HG02623 (cell line): ENCODE data around the gene RRAS2.

ENCODE experiments used
- ATAC-seq: cut with Tn5 transposase; IDR thresholded peaks from one replicate; pipeline ENCODE4 v1.9.1; 2021; ENCODE audit warnings: moderate library complexity; ENCODE audit not compliant: unreplicated experiment

Gene RRAS2

GRCh38 chr11:14340721-14341120 is 18.3 kb downstream of the RRAS2 start:
- no peak for ATAC-seq

- ATAC-seq: no peak
Observed at GRCh38 chr11:14339356-14339755, 19.6 kb downstream of the RRAS2 start.

- no peak for ATAC-seq
Observed at GRCh38 chr11:14336507-14337503, 22.2 kb downstream of the RRAS2 start.

DNA sequence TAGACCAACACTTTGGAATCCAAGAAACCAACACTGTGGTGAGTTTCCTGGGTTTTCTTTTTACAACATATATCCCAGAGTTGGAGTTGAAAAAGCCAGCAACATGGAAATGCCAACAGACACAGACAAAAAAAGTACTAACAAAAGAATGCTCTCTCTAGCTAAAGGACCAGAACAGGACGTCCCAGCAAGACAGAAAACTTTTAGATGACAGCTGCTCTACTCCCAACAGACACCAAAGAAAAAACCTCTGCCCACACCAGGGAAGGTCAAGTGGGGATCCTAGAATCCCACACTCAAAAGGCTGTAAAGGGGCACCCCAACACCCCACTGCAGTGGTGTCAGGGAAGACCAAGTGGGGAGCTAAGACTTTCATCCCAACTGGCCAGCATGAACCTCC is 23.3 kb downstream of the RRAS2 start:
- ATAC-seq: no peak

- no peak for ATAC-seq
Observed at GRCh38 chr11:14334893-14335292, 24.1 kb downstream of the RRAS2 start.

- ATAC-seq: no peak
Observed at GRCh38 chr11:14334192-14334591, 24.8 kb downstream of the RRAS2 start.

DNA sequence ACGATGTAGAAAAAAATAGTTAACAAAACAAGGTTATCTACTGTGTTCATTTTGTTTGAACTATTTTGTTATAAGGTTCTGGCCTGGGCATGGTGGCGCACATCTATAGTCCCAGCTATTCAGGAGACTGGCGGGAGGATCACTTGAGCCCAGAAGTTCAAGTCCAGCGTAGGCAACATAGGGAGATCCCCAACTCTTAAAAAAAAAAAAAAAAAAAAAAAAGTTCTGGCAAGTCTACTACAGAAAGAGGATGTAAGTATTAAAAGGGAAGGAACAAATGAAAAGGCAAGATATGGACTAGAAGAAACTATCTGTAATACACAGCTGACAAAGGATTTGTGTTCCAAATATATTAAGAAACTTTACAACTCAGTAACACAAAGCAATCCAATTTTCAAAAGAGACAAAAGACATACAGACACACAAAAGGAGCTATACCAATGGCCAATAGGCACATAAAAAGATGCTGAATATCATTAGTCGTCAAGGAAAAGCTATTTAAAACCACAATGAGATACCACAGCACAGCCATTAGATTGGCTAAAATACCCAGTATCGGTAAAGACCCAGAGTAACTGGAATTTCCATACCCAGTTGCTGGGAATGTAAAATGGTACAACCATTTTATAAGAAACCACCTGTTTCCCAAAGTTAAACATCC is 27.4 kb downstream of the RRAS2 start:
- no peak for ATAC-seq

- no peak for ATAC-seq
Observed at GRCh38 chr11:14330881-14331280, 28.1 kb downstream of the RRAS2 start.

DNA sequence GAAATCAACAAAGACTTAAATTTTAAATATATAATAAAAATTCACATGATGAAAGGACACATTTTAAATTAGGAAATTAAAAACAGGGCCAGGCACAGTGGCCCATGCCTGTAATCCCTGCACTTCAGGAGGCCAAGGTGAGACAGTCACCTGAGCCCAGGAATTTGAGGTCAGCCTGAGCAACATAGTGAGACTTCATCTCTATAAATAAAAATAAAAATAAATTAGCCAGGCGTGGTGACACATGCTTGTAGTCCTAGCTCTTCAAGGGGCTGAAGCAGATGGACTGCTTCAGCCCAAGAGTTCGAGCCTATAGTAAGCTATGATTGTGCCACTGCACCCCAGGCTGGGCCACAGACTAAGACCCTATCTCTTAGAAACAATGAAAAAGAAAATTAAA is 29.3 kb downstream of the RRAS2 start:
- no peak for ATAC-seq

- ATAC-seq: no peak
Observed at GRCh38 chr11:14327116-14327515, 31.9 kb downstream of the RRAS2 start.

DNA sequence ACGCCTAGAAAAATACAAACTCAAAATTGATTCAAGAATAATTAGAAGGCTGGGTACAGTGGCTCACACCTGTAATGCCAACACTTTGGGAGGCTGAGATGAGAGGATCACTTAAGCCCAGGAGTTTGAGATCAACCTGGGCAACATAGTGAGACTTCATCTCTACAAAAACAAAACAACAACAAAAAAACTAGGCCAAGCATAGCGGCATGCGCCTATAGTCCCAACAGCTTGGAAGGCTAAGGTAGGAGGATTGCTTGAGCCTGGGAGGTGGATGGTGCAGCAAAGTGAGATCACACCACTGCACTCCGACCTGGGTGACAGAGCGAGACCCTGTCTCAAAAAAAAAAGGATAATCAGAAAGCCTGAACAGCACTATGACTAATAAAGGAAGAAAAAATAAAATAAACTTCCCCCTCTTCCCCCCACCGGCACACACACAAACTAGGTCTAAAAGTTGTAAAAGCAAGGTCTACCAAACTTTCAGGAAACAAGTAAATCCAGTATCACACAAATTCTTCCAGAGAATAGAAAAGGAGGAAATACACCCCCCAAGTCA is 35.8 kb downstream of the RRAS2 start:
- ATAC-seq: no peak

DNA sequence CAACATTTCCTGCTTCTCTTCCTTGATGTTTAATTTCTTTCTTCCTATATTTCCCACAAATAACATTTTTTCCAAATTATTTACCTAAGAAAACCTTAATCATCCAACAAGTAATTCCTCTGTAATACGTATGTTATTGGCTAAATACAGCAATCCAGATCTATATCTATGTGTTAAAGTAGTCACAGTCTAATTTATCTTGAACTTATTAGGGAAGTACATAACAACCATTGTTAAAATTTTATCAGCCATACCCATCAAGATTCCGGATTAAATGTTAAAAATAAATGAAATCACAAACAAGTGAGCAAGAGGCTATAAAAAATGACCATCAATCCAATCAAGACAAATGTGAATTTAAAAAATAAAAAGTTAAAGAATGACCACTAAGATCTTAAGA is 36.5 kb downstream of the RRAS2 start:
- ATAC-seq: no peak

GRCh38 chr11:14320020-14320419 is 39.0 kb downstream of the RRAS2 start:
- ATAC-seq: peak; percentile 40

- no peak for ATAC-seq
Observed at GRCh38 chr11:14318581-14318981, 40.4 kb downstream of the RRAS2 start.

- ATAC-seq: no peak
Observed at GRCh38 chr11:14317659-14318325, 41.2 kb downstream of the RRAS2 start.

GRCh38 chr11:14315130-14315529 is 43.9 kb downstream of the RRAS2 start:
- no peak for ATAC-seq

DNA sequence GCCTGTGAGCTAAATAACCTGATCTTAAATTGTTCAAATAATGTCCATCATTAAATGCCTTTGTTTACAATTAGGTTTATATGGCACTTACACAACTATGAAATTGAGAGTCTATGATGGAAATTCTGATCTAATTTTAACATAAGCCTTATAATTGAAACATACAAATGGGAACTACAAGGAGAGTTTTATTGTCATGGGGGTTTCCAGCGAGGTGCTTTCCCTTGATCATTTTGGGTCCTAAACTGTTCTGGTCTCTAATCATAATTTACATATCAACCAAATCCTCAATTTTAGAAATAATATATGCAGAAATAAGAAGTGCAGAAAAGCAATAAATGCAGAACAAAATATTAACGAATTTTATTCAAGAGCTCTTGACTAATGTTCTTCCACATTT is 44.9 kb downstream of the RRAS2 start:
- no peak for ATAC-seq

- no peak for ATAC-seq
Observed at GRCh38 chr11:14312736-14313438, 46.1 kb downstream of the RRAS2 start.

DNA sequence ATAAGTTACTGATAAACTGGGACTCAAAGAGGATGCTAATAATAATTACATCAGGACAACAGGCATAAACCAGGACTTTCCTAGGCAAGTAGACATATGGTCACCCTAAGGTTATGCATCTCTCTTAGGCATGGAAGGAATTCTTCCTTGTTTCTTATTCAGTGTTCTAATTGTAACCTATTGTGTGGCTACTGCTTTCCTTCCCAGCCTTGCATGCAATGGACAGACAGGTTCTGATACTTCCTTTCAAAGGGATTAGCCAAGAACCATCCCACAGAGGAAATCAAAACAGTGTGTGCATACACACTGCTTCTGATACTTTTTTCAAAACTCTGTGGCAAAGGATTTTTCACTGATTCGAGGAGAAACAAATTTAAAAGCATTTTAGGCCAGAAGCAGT is 48.3 kb downstream of the RRAS2 start:
- no peak for ATAC-seq

- no peak for ATAC-seq
Observed at GRCh38 chr11:14309425-14310192, 49.4 kb downstream of the RRAS2 start.
